HepG2 (cell line): ENCODE data around the gene SPEM2. TPM values are rescaled to one million over a fixed set of nuclear protein-coding genes. Genes with fewer than 3 reads are reported as not detected.

Experiments
- ATAC-seq: fragments of 200-7000 bp; cut with Tn5 transposase; 3 replicates; pipeline ENCODE4 v1.9.1; 2020; ENCODE audit warnings: mild to moderate bottlenecking, moderate library complexity
- BruUV-seq: library from RNA; stranded (reverse); fragments of 400-500 nt; replicated peaks from 2 replicates; lab custom pipeline; 2021; lab: Mats Ljungman, UMichigan
- CTCF ChIA-PET: fragments of 300-600 bp; formaldehyde crosslinking; extraction: SDS; loops from one replicate; lab custom pipeline; 2021; ENCODE audit warnings: low total read pairs, inconsistent platforms, low intra/inter-chr PET ratio; lab: Yijun Ruan, JAX
- POLR2A ChIA-PET: fragments of 350-600 bp; sonication (Branson Sonifier 250); formaldehyde crosslinking; loops from one replicate; lab custom pipeline; 2020; ENCODE audit warnings: antibody characterized with exemption, inconsistent platforms; lab: Yijun Ruan, JAX
- DNase-seq: peaks from one replicate; pipeline ENCODE4 v3.0.0-alpha.2; 2015; ENCODE audit warnings: low spot score
- FAIRE-seq: peaks from 3 replicates; lab custom pipeline; 2011; peaks lifted over from hg19 to GRCh38; lab: Jason Lieb, UNC
- H2AFZ ChIP-seq: one replicate; pipeline ENCODE4 v1.6.1; 2011; ENCODE audit warnings: low read length, inconsistent platforms
- H3K27ac ChIP-seq: fragments of 300-600 bp; 3 replicates; pipeline ENCODE4 v1.8.0; 2011; ENCODE audit warnings: mixed run types, mild to moderate bottlenecking, mixed read lengths, low read length, inconsistent platforms; ENCODE audit not compliant: insufficient read depth; ENCODE audit errors: extremely low read length
- H3K27me3 ChIP-seq, 2 experiments: fragments of 200-600 bp in 1 of 2; 2 replicates in 1 of 2; 3 replicates in 1 of 2; pipeline versions ENCODE4 v1.6.0 to v1.8.0; 2011; ENCODE audit warnings: low read length in 2 of 2, mild to moderate bottlenecking in 2 of 2, moderate library complexity in 2 of 2, inconsistent platforms in 1 of 2; ENCODE audit not compliant: insufficient read depth in 2 of 2, control insufficient read depth in 1 of 2
- H3K36me3 ChIP-seq, 2 experiments: fragments of 200-600 bp in 1 of 2; replicated peaks in 1 of 2; 2 replicates in 1 of 2; 3 replicates in 1 of 2; pipeline versions ENCODE4 v1.5.1 to v1.8.0; 2011; ENCODE audit warnings: low read length in 2 of 2, inconsistent platforms in 1 of 2; ENCODE audit not compliant: insufficient read depth in 2 of 2, control insufficient read depth in 1 of 2
- H3K4me1 ChIP-seq: 2 replicates; pipeline ENCODE4 v1.5.1; 2012; ENCODE audit warnings: low read length, inconsistent platforms; ENCODE audit not compliant: insufficient read depth
- H3K4me2 ChIP-seq: 2 replicates; pipeline ENCODE4 v1.6.0; 2011; ENCODE audit warnings: low read depth, low read length, inconsistent platforms
- H3K4me3 ChIP-seq, 3 experiments: fragments of 200-600 bp in 1 of 3; sonication (generic), shearing (Covaris generic) in 1 of 3; replicated peaks in 1 of 3; 2 replicates each; pipeline ENCODE4 v1.5.1; 2011 to 2016; ENCODE audit warnings: low read length in 3 of 3, inconsistent platforms in 2 of 3, low read depth in 2 of 3, mild to moderate bottlenecking in 2 of 3, control low read depth in 1 of 3, mixed read lengths in 1 of 3; ENCODE audit not compliant: insufficient read depth in 1 of 3
- H3K79me2 ChIP-seq: one replicate; pipeline ENCODE4 v1.6.1; 2011; ENCODE audit warnings: low read length, inconsistent platforms; ENCODE audit not compliant: insufficient read depth
- H3K9ac ChIP-seq: 2 replicates; pipeline ENCODE4 v1.6.0; 2011; ENCODE audit warnings: mild to moderate bottlenecking, low read depth, low read length, inconsistent platforms; ENCODE audit not compliant: insufficient read depth
- H3K9me3 ChIP-seq: 2 replicates; pipeline ENCODE4 v1.5.1; 2012; ENCODE audit warnings: mild to moderate bottlenecking, low read length
- H4K20me1 ChIP-seq: 2 replicates; pipeline ENCODE4 v1.6.0; 2011; ENCODE audit warnings: inconsistent platforms, mild to moderate bottlenecking, low read length, moderate library complexity; ENCODE audit not compliant: insufficient read depth
- EED ChIP-seq: sonication (generic); formaldehyde crosslinking; IDR thresholded peaks from 2 replicates; pipeline ENCODE4 v1.5.0; 2020; ENCODE audit warnings: mild to moderate bottlenecking, missing genetic modification reagents
- ERF ChIP-seq: IDR thresholded peaks from 2 replicates; pipeline ENCODE4 v1.6.1; 2018; ENCODE audit warnings: missing biosample characterization, missing genetic modification reagents
- ETV5 ChIP-seq: IDR thresholded peaks from 2 replicates; pipeline ENCODE4 v1.6.1; 2018; ENCODE audit warnings: missing biosample characterization, missing genetic modification reagents, inconsistent platforms, borderline replicate concordance
- HNF4G ChIP-seq, 2 experiments: sonication (generic) in 1 of 2; formaldehyde crosslinking in 1 of 2; IDR thresholded peaks; 2 replicates each; pipeline versions ENCODE4 v1.4.0 to v1.6.1; 2011 to 2020; ENCODE audit warnings: borderline replicate concordance in 2 of 2, low read depth in 2 of 2, mild to moderate bottlenecking in 2 of 2, low read length in 1 of 2, missing genetic modification reagents in 1 of 2, moderate library complexity in 1 of 2
- MZF1 ChIP-seq: sonication (generic); formaldehyde crosslinking; IDR thresholded peaks from 2 replicates; pipeline ENCODE4 v1.8.1; 2023; ENCODE audit warnings: mild to moderate bottlenecking, missing genetic modification reagents, borderline replicate concordance
- RCOR2 ChIP-seq: IDR thresholded peaks from 2 replicates; pipeline ENCODE4 v1.6.1; 2016; ENCODE audit warnings: missing biosample characterization, missing genetic modification reagents
- SALL2 ChIP-seq: sonication (generic); formaldehyde crosslinking; IDR thresholded peaks from 2 replicates; pipeline ENCODE4 v1.8.1; 2023; ENCODE audit warnings: mild to moderate bottlenecking, missing genetic modification reagents, inconsistent platforms
- SIX1 ChIP-seq: sonication (generic); formaldehyde crosslinking; IDR thresholded peaks from 2 replicates; pipeline ENCODE4 v1.4.0; 2020; ENCODE audit warnings: missing genetic modification reagents, borderline replicate concordance
- ZBTB38 ChIP-seq: sonication (generic); formaldehyde crosslinking; IDR thresholded peaks from 2 replicates; pipeline ENCODE4 v1.5.1; 2020; ENCODE audit warnings: mild to moderate bottlenecking, missing genetic modification reagents
- ZNF263 ChIP-seq: sonication (generic); formaldehyde crosslinking; IDR thresholded peaks from 2 replicates; pipeline ENCODE4 v1.4.0; 2020; ENCODE audit warnings: missing genetic modification reagents
- ZNF333 ChIP-seq: sonication (generic); formaldehyde crosslinking; IDR thresholded peaks from 2 replicates; pipeline ENCODE4 v1.4.0; 2020; ENCODE audit warnings: mild to moderate bottlenecking, missing genetic modification reagents, borderline replicate concordance
- ZNF546 ChIP-seq: sonication (generic); formaldehyde crosslinking; conservative IDR thresholded peaks from 2 replicates; pipeline ENCODE4 v1.8.1; 2023; ENCODE audit warnings: mild to moderate bottlenecking, missing genetic modification reagents
- ZNF564 ChIP-seq: sonication (generic); formaldehyde crosslinking; IDR thresholded peaks from 2 replicates; pipeline ENCODE4 v1.8.1; 2023; ENCODE audit warnings: mild to moderate bottlenecking, missing genetic modification reagents
- ZNF768 ChIP-seq: sonication (generic); formaldehyde crosslinking; IDR thresholded peaks from 2 replicates; pipeline ENCODE4 v1.4.0; 2020; ENCODE audit warnings: missing genetic modification reagents
- WGBS: methylation state at CpG from one replicate; pipeline ENCODE4 v1.1.6; 2017; ENCODE audit warnings: low lambda C conversion rate; 5-methylcytosine and 5-hydroxymethylcytosine counted together
- in situ Hi-C: cut with HindIII; loops from 2 replicates; pipeline ENCODE4 v1.10.0; 2017; ENCODE audit warnings: low pct_unique_long_range_greater_than_20kb; ENCODE audit not compliant: extremely low pct_ligation_motif_present
- intact Hi-C: fragments of 100-400 bp; cut with micrococcal nuclease; formaldehyde crosslinking; loops from one replicate; pipeline ENCODE4 v1.10.0; 2022; ENCODE audit not compliant: unreplicated experiment
- polyA plus RNA-seq, 8 experiments: library from polyadenylated mRNA; depleted of rRNA in 3 of 8; stranded (reverse) in 7 of 8; unstranded in 1 of 8; fragments of >200 nt; fragmentation: Illumina TruSeq in 4 of 8; extraction: Trizol in 4 of 8; gene quantifications; 2 replicates each; pipeline versions ENCODE4 v1.2.1 to v1.2.3, GENCODE V29; 2011 to 2016; ENCODE audit warnings: low read depth in 4 of 8, missing spikeins in 1 of 8, mixed read lengths in 1 of 8; ENCODE audit not compliant: insufficient read depth in 1 of 8
- total RNA-seq, 5 experiments: library from RNA; depleted of rRNA; stranded (reverse); fragments of >200 nt; fragmentation: Illumina TruSeq; extraction: Trizol; gene quantifications; 2 replicates each; pipeline ENCODE4 v1.2.3, GENCODE V29; 2016; ENCODE audit warnings: low read depth in 1 of 5
- TF ChIP-seq, protein P1 (sequence below): sonication (generic); formaldehyde crosslinking; IDR thresholded peaks from 2 replicates; pipeline ENCODE4 v1.5.0; 2020; ENCODE audit warnings: missing genetic modification reagents
- TF ChIP-seq, protein P2 (sequence below), 2 experiments: sonication (generic) in 1 of 2; formaldehyde crosslinking in 1 of 2; IDR thresholded peaks; 2 replicates each; pipeline versions ENCODE4 v1.4.0 to v1.6.1; 2018 to 2020; ENCODE audit warnings: missing genetic modification reagents in 2 of 2, borderline replicate concordance in 1 of 2, low read depth in 1 of 2, mild to moderate bottlenecking in 1 of 2, missing biosample characterization in 1 of 2
- TF ChIP-seq, protein P3 (sequence below), 2 experiments: fragments of 450-650 bp in 1 of 2; sonication (generic) in 1 of 2; formaldehyde crosslinking; IDR thresholded peaks; 2 replicates each; pipeline versions ENCODE4 v1.5.0 to v1.8.0; 2020 to 2022; ENCODE audit warnings: mild to moderate bottlenecking in 1 of 2, missing genetic modification reagents in 1 of 2

SPEM2 gene
- total and polyA plus RNA-seq, 2 of the 13 experiments (the other 11 are each of a cell fraction or from before 2014, with no cell fraction given) = not detected

- ChIA-PET POLR2A (no interaction called here), CTCF (no interaction called here)
- H3K4me2 ChIP-seq = no peak overlapping the region
- H3K9me3 ChIP-seq = no peaks in the 10 kb centered on the region
- peaks cover 7% of the 10 kb centered on the region; the same call in 1 of the 2 replicates for H3K4me1 ChIP-seq
- DNase-seq = no peak
- H2AFZ ChIP-seq = no peak overlapping the region
- peak; percentile 15; the same call in 2 of the 3 replicates for ATAC-seq
- H3K36me3 ChIP-seq = peaks cover 0 to 2% of the 10 kb centered on the region in 2 experiments; a peak in 3 of 5 replicates
- H3K79me2 ChIP-seq = no peaks in the 10 kb centered on the region
- 98% methylated on average over 26 of the region's 44 CpGs for WGBS
- H3K27ac ChIP-seq = no peak overlapping the region
- peaks cover 5% of the 10 kb centered on the region; the same call in 1 of the 2 replicates for H4K20me1 ChIP-seq
- no peak for FAIRE-seq
- BruUV-seq = no TSS peak
- H3K4me3 ChIP-seq = no peak overlapping the region
- H3K9ac ChIP-seq = no peak overlapping the region
- in situ Hi-C loops = no loop called here
- intact Hi-C loops = no loop called here
- no peaks in the 10 kb centered on the region for H3K27me3 ChIP-seq
- TF ChIP-seq ZNF768 (CRISPR knock-in tag) (no peak), SALL2 (no peak), ETV5 (CRISPR knock-in tag) (no peak), ERF (CRISPR knock-in tag) (no peak), ZNF564 (no peak), ZNF263 (CRISPR knock-in tag) (peak; percentile 47; the same call in 1 of the 2 replicates), HNF4G (IDR thresholded peaks at IDR 0.05; ENCODE audit: borderline replicate concordance, low read depth, low read length) (no peak), HNF4G (CRISPR knock-in tag; IDR thresholded peaks at IDR 0.05; ENCODE audit: borderline replicate concordance, low read depth) (no peak), RCOR2 (CRISPR knock-in tag) (no peak), ZNF546 (CRISPR knock-in tag) (no peak), MZF1 (no peak), ZBTB38 (CRISPR knock-in tag) (0 out of 2 replicates have a peak, but pooled peaks have one; percentile 43), EED (CRISPR knock-in tag) (no peak), SIX1 (CRISPR knock-in tag) (no peak), ZNF333 (CRISPR knock-in tag) (no peak)
- TF ChIP-seq, protein P1, sequence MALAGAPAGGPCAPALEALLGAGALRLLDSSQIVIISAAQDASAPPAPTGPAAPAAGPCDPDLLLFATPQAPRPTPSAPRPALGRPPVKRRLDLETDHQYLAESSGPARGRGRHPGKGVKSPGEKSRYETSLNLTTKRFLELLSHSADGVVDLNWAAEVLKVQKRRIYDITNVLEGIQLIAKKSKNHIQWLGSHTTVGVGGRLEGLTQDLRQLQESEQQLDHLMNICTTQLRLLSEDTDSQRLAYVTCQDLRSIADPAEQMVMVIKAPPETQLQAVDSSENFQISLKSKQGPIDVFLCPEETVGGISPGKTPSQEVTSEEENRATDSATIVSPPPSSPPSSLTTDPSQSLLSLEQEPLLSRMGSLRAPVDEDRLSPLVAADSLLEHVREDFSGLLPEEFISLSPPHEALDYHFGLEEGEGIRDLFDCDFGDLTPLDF = no peak
- TF ChIP-seq, protein P2, sequence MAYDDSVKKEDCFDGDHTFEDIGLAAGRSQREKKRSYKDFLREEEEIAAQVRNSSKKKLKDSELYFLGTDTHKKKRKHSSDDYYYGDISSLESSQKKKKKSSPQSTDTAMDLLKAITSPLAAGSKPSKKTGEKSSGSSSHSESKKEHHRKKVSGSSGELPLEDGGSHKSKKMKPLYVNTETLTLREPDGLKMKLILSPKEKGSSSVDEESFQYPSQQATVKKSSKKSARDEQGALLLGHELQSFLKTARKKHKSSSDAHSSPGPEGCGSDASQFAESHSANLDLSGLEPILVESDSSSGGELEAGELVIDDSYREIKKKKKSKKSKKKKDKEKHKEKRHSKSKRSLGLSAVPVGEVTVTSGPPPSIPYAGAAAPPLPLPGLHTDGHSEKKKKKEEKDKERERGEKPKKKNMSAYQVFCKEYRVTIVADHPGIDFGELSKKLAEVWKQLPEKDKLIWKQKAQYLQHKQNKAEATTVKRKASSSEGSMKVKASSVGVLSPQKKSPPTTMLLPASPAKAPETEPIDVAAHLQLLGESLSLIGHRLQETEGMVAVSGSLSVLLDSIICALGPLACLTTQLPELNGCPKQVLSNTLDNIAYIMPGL (CRISPR knock-in tag; IDR thresholded peaks at IDR 0.05; ENCODE audit: borderline replicate concordance in 1 of 2, low read depth in 1 of 2) = no peak
- TF ChIP-seq, protein P3, sequence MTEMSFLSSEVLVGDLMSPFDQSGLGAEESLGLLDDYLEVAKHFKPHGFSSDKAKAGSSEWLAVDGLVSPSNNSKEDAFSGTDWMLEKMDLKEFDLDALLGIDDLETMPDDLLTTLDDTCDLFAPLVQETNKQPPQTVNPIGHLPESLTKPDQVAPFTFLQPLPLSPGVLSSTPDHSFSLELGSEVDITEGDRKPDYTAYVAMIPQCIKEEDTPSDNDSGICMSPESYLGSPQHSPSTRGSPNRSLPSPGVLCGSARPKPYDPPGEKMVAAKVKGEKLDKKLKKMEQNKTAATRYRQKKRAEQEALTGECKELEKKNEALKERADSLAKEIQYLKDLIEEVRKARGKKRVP (CRISPR knock-in tag; IDR thresholded peaks at IDR 0.05) = no peak
Observed at GRCh38 chr17:7462474-7463371, 37.3 kb downstream of the SPEM2 start.
